Effector memory CD8-positive, alpha-beta T cell (primary cell): ENCODE data around the gene GOLM1.

Experiments
- ATAC-seq: fragments of 150-1000 bp; cut with Tn5 transposase; replicated peaks from 2 replicates; pipeline ENCODE4 v1.10.0; 2021; ENCODE audit warnings: mild to moderate bottlenecking, moderate library complexity
- DNase-seq, 3 experiments: peaks; one replicate each; pipeline ENCODE4 v3.0.0; 2021
- H3K27ac Mint-ChIP-seq, 2 donors: one replicate each; pipeline ENCODE4 v1.8.0; 2022; ENCODE audit warnings: mild to moderate bottlenecking in 2 of 2, mixed read lengths in 2 of 2, moderate library complexity in 2 of 2
- H3K27me3 Mint-ChIP-seq, 2 donors: one replicate each; pipeline ENCODE4 v1.8.0; 2022; ENCODE audit warnings: mixed read lengths in 2 of 2
- H3K36me3 Mint-ChIP-seq: one replicate; pipeline ENCODE4 v1.8.0; 2022; ENCODE audit warnings: mild to moderate bottlenecking, moderate library complexity, mixed read lengths; ENCODE audit not compliant: insufficient read depth
- H3K4me1 Mint-ChIP-seq, 2 donors: one replicate each; pipeline ENCODE4 v1.8.0; 2022; ENCODE audit warnings: low read depth in 2 of 2, mixed read lengths in 2 of 2
- H3K4me3 Mint-ChIP-seq, 2 donors: one replicate each; pipeline ENCODE4 v1.8.0; 2022; ENCODE audit warnings: mild to moderate bottlenecking in 2 of 2, mixed read lengths in 2 of 2, moderate library complexity in 2 of 2
- H3K9me3 Mint-ChIP-seq, 2 donors: one replicate each; pipeline ENCODE4 v1.8.0; 2022; ENCODE audit warnings: mixed read lengths in 2 of 2

GOLM1 gene

DNA sequence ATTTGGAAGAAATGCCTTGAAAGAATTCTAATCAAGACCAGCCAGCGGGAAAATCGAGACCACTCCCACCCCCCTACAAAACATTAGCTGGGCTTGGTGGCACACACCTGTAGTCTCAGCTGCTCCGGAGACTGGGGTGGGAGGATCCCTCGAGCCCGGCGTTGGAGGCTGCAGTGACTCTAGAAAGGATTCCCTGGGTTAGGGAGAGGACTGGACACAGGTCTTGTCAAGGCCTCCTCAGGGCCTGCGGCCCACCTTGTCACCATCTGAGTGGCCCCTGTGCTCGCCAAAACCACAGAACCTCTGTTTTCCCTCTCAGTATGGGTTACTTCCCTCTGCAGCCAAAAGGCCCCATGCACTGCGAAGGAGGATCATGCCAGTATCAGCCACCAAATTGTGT, 16.5 kb upstream of the GOLM1 start:
- Mint-ChIP-seq H3K9me3 (no peaks in the 10 kb centered on the region), H3K4me3 (no peak overlapping the region), H3K36me3 (no peaks in the 10 kb centered on the region), H3K4me1 (no peaks in the 10 kb centered on the region), H3K27me3 (peaks cover 14 to 42% of the 10 kb centered on the region in 2 donors), H3K27ac (no peak overlapping the region)
- no peak for DNase-seq
- ATAC-seq = no peak

GRCh38 chr9:86112057-86112456, 12.7 kb upstream of the GOLM1 start:
- peaks cover under 1 to 1% of the 10 kb centered on the region in 2 donors for H3K4me1 Mint-ChIP-seq
- no peak for DNase-seq

GRCh38 chr9:86102626-86103025, 3.3 kb upstream of the GOLM1 start:
- peaks cover 15 to 26% of the 10 kb centered on the region in 2 donors for H3K27me3 Mint-ChIP-seq
- H3K4me1 Mint-ChIP-seq = peaks cover 11 to 12% of the 10 kb centered on the region in 2 donors
- no peak for DNase-seq
- no peak overlapping the region for H3K27ac Mint-ChIP-seq
- H3K9me3 Mint-ChIP-seq = no peaks in the 10 kb centered on the region
- no peak overlapping the region for H3K4me3 Mint-ChIP-seq
- ATAC-seq = no peak
- peaks cover 9% of the 10 kb centered on the region for H3K36me3 Mint-ChIP-seq

More at GRCh38 chr9:86112057-86112456, 12.7 kb upstream of the GOLM1 start:
- Mint-ChIP-seq H3K27ac (no peak overlapping the region), H3K27me3 (peaks cover 5 to 30% of the 10 kb centered on the region in 2 donors), H3K9me3 (no peaks in the 10 kb centered on the region), H3K36me3 (no peaks in the 10 kb centered on the region), H3K4me3 (no peak overlapping the region)
- no peak for ATAC-seq

DNA sequence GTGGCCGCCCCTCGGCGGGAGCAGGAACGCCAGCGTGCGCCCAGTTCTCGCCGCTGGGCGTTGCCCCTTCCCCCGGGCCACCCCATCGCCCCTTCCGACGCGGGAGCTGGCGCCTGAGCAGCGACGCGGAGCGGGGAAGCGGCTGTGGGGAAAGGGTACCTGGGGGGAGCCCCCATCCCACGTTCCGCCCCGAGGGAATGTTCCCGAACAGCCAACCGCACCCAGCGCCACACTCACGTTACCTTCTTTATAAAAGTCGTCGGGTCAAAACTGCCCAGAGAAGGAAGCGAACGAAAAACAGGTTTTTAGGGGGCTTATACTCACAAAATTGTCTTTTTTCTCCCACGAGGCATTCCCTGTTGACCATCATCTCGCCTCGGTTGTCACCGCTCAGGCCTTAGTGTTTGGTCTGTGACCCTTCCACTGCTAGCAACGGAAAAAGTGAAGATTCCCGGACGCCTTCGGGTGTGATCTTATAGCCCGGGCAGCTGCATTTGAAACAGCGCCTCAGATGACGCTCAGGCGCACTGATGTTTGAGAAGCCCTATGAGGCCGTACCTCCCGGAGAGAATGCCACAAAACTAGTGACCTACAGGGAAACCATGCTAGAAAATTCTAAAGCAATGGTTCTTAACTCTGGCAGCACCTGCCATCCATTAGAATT, 475 bp upstream of the GOLM1 start:
- Mint-ChIP-seq H3K27ac (peak overlapping the region in 1 of 2 donors; percentile 90), H3K27me3 (peaks cover 19 to 27% of the 10 kb centered on the region in 2 donors), H3K4me1 (peaks cover 8% of the 10 kb centered on the region in 2 donors), H3K36me3 (peaks cover 6% of the 10 kb centered on the region), H3K4me3 (peak overlapping the region; percentile 87 to 91), H3K9me3 (no peaks in the 10 kb centered on the region)
- peak; percentile 31 for ATAC-seq
- DNase-seq = no peak

GRCh38 chr9:86097510-86098224, 1.7 kb downstream of the GOLM1 start:
- DNase-seq (no peak), ATAC-seq (no peak)
- Mint-ChIP-seq H3K9me3 (no peaks in the 10 kb centered on the region), H3K27ac (no peak overlapping the region), H3K36me3 (peaks cover 6% of the 10 kb centered on the region), H3K4me3 (peak overlapping the region in 1 of 2 donors; percentile 74), H3K4me1 (peaks cover 8% of the 10 kb centered on the region in 2 donors), H3K27me3 (peaks cover 19 to 25% of the 10 kb centered on the region in 2 donors)

DNA sequence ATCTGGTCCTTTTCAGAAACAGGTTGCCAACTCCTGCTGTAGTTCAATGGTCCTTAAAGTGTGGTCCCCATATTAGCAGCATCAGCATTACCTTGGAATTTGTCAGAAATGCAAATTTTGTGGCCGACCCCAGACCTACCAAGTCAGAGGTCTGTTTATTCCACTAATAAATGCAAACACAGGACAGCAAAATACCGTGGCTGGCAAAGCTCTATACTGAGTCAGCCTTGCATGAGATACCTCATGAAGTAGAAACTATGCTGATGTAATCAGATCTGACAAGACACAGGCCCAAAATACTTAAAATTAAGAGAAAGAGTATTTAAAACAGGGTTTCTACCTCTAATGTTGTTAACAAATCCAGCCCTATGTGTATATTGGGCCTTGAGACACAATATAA, 3.0 kb downstream of the GOLM1 start:
- H3K9me3 Mint-ChIP-seq = no peaks in the 10 kb centered on the region
- DNase-seq = no peak
- H3K36me3 Mint-ChIP-seq = peaks cover 6% of the 10 kb centered on the region
- ATAC-seq = no peak
- H3K27me3 Mint-ChIP-seq = peaks cover 19 to 31% of the 10 kb centered on the region in 2 donors
- no peak overlapping the region for H3K27ac Mint-ChIP-seq
- no peak overlapping the region for H3K4me3 Mint-ChIP-seq
- H3K4me1 Mint-ChIP-seq = peaks cover 8% of the 10 kb centered on the region in 2 donors

- H3K27ac Mint-ChIP-seq = no peak overlapping the region
- no peak for ATAC-seq
- peaks cover 17 to 40% of the 10 kb centered on the region in 2 donors for H3K27me3 Mint-ChIP-seq
- no peaks in the 10 kb centered on the region for H3K9me3 Mint-ChIP-seq
- DNase-seq = no peak
- H3K4me3 Mint-ChIP-seq = no peak overlapping the region
- peaks cover 0 to 3% of the 10 kb centered on the region in 2 donors for H3K4me1 Mint-ChIP-seq
- peaks cover 3% of the 10 kb centered on the region for H3K36me3 Mint-ChIP-seq
These were observed 5.4 kb downstream of the GOLM1 start for GRCh38 chr9:86093788-86094555.

DNA sequence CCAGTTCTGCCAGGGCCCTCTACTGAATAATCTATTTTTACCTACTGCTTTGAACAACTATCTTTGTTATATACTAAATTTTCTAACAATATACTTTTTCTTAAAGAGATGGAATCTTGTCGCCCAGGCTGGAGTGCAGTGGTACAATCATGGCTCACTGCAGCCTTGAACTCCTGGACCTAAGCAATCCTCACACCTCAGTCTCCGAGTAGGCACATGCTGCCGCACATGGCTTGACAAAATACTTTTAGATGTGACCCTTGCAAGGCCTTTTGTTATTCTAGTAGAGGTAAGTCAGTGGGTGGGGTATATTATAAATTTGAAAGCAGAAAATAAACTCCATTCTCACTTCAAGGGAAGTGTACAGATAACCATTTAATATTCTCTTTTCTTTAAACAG, 7.9 kb downstream of the GOLM1 start:
- no peak for DNase-seq
- Mint-ChIP-seq H3K27ac (no peak overlapping the region), H3K4me3 (no peak overlapping the region), H3K4me1 (no peaks in the 10 kb centered on the region), H3K27me3 (peaks cover 20 to 40% of the 10 kb centered on the region in 2 donors), H3K36me3 (no peaks in the 10 kb centered on the region), H3K9me3 (no peaks in the 10 kb centered on the region)
- no peak for ATAC-seq

DNA sequence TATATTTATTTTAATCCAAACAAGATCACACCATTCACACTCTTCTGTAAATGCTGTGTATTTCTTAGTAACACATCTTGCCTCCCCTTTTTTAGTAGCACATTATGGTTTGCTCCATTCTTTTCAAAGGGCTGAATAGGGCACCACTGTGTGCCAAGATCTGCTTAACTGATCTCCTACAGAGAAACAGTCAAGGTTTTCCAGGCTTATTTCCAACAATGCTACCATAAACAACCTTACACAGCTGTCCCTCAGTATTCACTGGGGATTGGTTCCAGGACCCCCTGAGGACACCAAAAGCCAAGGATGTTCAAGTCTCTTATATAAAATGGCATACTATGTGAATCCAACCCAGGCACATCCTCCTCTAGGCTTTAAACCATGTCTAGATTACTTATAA, 16.5 kb downstream of the GOLM1 start:
- ATAC-seq = no peak
- peaks cover 2% of the 10 kb centered on the region for H3K36me3 Mint-ChIP-seq
- no peak for DNase-seq
- H3K9me3 Mint-ChIP-seq = no peaks in the 10 kb centered on the region
- H3K4me1 Mint-ChIP-seq = no peaks in the 10 kb centered on the region
- H3K27me3 Mint-ChIP-seq = peaks cover 2 to 19% of the 10 kb centered on the region in 2 donors
- H3K4me3 Mint-ChIP-seq = no peak overlapping the region
- no peak overlapping the region for H3K27ac Mint-ChIP-seq

- Mint-ChIP-seq H3K27ac (no peak overlapping the region), H3K9me3 (no peaks in the 10 kb centered on the region), H3K4me1 (peaks cover 2 to 8% of the 10 kb centered on the region in 2 donors), H3K36me3 (peaks cover 6% of the 10 kb centered on the region), H3K4me3 (no peak overlapping the region), H3K27me3 (peaks cover 0 to 7% of the 10 kb centered on the region in 2 donors)
- ATAC-seq = no peak
- DNase-seq = no peak
These were observed 19.4 kb downstream of the GOLM1 start for GRCh38 chr9:86079865-86080469.

GRCh38 chr9:86079421-86079831, 19.9 kb downstream of the GOLM1 start:
- H3K9me3 Mint-ChIP-seq = no peaks in the 10 kb centered on the region
- DNase-seq (no peak), ATAC-seq (no peak)
- peaks cover 0 to 9% of the 10 kb centered on the region in 2 donors for H3K27me3 Mint-ChIP-seq
- no peak overlapping the region for H3K27ac Mint-ChIP-seq
- no peak overlapping the region for H3K4me3 Mint-ChIP-seq
- peaks cover 8% of the 10 kb centered on the region for H3K36me3 Mint-ChIP-seq
- H3K4me1 Mint-ChIP-seq = peaks cover 5 to 8% of the 10 kb centered on the region in 2 donors

DNA sequence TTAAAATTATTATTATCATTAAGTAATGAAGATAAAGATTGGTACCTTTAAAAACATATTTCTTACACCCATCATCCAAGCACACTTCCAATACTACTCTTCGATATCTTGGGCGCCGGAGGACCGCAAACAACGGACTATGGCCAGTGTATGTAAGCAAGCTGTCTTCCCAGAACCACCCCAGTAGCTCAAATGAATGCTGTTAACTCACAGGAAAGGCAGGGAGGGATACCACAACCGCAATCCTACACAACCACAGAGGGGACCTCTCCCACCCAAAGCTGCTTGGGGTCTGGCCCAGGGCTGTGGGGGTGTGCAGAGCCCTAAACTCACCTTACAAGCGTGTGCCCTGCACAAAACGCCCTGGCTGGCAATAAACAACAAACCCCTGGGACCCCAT, 20.6 kb downstream of the GOLM1 start:
- DNase-seq = no peak
- ATAC-seq = no peak
- Mint-ChIP-seq H3K27ac (no peak overlapping the region), H3K4me1 (peaks cover 5 to 8% of the 10 kb centered on the region in 2 donors), H3K36me3 (peaks cover 8% of the 10 kb centered on the region), H3K9me3 (no peaks in the 10 kb centered on the region), H3K4me3 (no peak overlapping the region), H3K27me3 (peaks cover 0 to 9% of the 10 kb centered on the region in 2 donors)

DNA sequence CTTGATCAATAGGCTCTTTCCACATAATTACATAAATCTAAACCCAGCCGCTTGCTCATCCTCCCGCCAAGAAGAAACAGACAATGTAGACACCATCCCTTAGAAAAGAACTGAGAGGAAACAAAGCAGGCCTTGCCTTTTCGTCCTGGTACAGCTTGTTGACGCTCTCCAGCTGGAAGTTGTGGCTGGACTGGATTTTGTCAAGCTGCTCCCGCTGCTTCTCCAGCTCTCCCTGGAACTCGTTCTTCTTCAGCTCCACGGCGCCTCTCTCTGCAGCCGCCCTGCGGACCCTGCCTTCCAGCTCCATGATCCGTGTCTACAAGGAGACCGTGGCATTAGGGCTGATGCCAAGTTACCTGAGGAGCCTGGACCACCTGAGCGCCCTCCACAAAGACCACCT, 22.1 kb downstream of the GOLM1 start:
- Mint-ChIP-seq H3K4me3 (no peak overlapping the region), H3K36me3 (peaks cover 5% of the 10 kb centered on the region), H3K4me1 (peaks cover 5 to 8% of the 10 kb centered on the region in 2 donors), H3K9me3 (no peaks in the 10 kb centered on the region), H3K27me3 (peaks cover 0 to 9% of the 10 kb centered on the region in 2 donors), H3K27ac (no peak overlapping the region)
- ATAC-seq = no peak
- DNase-seq = no peak
